Loucy (cell line): ENCODE measurements around the gene SHD.
"Not testable (repeated sequence)": the region's sequence is repeated elsewhere in the genome, so short reads cannot be mapped to it uniquely, and the experiment has no call there.

Source experiments
- H2AFZ ChIP-seq: fragments of 200-600 bp; sonication (generic); 2 replicates; pipeline ENCODE4 v1.6.0; 2016; ENCODE audit warnings: antibody characterized with exemption, mild to moderate bottlenecking, low read length, moderate library complexity
- H3F3A ChIP-seq: fragments of 200-600 bp; 2 replicates; pipeline ENCODE4 v1.6.0; 2016; ENCODE audit warnings: antibody characterized with exemption, low read depth, mild to moderate bottlenecking
- H3K27me3 ChIP-seq: fragments of 200-600 bp; sonication (generic); 2 replicates; pipeline ENCODE4 v1.6.1; 2014; ENCODE audit warnings: low read length, mild to moderate bottlenecking; ENCODE audit not compliant: insufficient read depth, poor library complexity, severe bottlenecking
- H3K36me3 ChIP-seq: fragments of 200-600 bp; sonication (generic); 2 replicates; pipeline ENCODE4 v1.6.1; 2016; ENCODE audit warnings: low read length; ENCODE audit not compliant: insufficient read depth
- H3K4me1 ChIP-seq: fragments of 200-600 bp; sonication (generic); 2 replicates; pipeline ENCODE4 v1.5.1; 2014; ENCODE audit warnings: low read length, mild to moderate bottlenecking; ENCODE audit not compliant: insufficient read depth, poor library complexity, severe bottlenecking
- H3K4me2 ChIP-seq: fragments of 200-600 bp; sonication (generic); 2 replicates; pipeline ENCODE4 v1.6.0; 2014; ENCODE audit warnings: antibody characterized with exemption, low read length, low read depth, mild to moderate bottlenecking; ENCODE audit not compliant: poor library complexity, severe bottlenecking
- H3K4me3 ChIP-seq: fragments of 200-600 bp; sonication (generic); 2 replicates; pipeline ENCODE4 v1.5.1; 2014; ENCODE audit warnings: low read length, mild to moderate bottlenecking, mixed read lengths; ENCODE audit not compliant: poor library complexity, severe bottlenecking
- H3K79me2 ChIP-seq: fragments of 200-600 bp; sonication (generic); 2 replicates; pipeline ENCODE4 v1.6.1; 2014; ENCODE audit warnings: low read length; ENCODE audit not compliant: insufficient read depth
- H3K9ac ChIP-seq: fragments of 200-600 bp; sonication (generic); 2 replicates; pipeline ENCODE4 v1.6.0; 2014; ENCODE audit warnings: mild to moderate bottlenecking, low read depth, low read length, moderate library complexity; ENCODE audit not compliant: poor library complexity, severe bottlenecking
- H3K9me2 ChIP-seq: fragments of 200-600 bp; sonication (generic); replicated peaks from 2 replicates; pipeline ENCODE4 v1.6.1; 2016; ENCODE audit warnings: low read depth, low read length, mixed read lengths
- H3K9me3 ChIP-seq: fragments of 200-600 bp; sonication (generic); 2 replicates; pipeline ENCODE4 v1.6.1; 2014; ENCODE audit warnings: mild to moderate bottlenecking, antibody characterized with exemption, low read length, low read depth; ENCODE audit not compliant: insufficient read depth
- H4K20me1 ChIP-seq: fragments of 200-600 bp; sonication (generic); 2 replicates; pipeline ENCODE4 v1.6.0; 2014; ENCODE audit warnings: antibody characterized with exemption, low read length, mild to moderate bottlenecking; ENCODE audit not compliant: insufficient read depth, poor library complexity, severe bottlenecking
- CTCF ChIP-seq: fragments of 200-600 bp; sonication (generic); conservative IDR thresholded peaks from 2 replicates; pipeline ENCODE4 v1.5.1; 2014; ENCODE audit warnings: mild to moderate bottlenecking, antibody characterized with exemption, low read length
- EZH2phosphoT487 ChIP-seq: fragments of 200-600 bp; IDR thresholded peaks from 2 replicates; pipeline ENCODE4 v1.6.1; 2018; ENCODE audit warnings: antibody characterized with exemption, mild to moderate bottlenecking, moderate library complexity, borderline replicate concordance

The SHD gene

GRCh38 chr19:4234862-4235201 is 44.2 kb upstream of the SHD start:
- no peaks in the 10 kb centered on the region for H4K20me1 ChIP-seq

GRCh38 chr19:4237510-4237909 is 41.6 kb upstream of the SHD start:
- not testable (repeated sequence) for H3K9me2 ChIP-seq, H3K36me3 ChIP-seq, H4K20me1 ChIP-seq, H3K4me1 ChIP-seq, H3F3A ChIP-seq, H3K9me3 ChIP-seq, H3K9ac ChIP-seq, H3K27me3 ChIP-seq, H2AFZ ChIP-seq, H3K79me2 ChIP-seq, H3K4me3 ChIP-seq, H3K4me2 ChIP-seq

More at GRCh38 chr19:4234862-4235201, 44.2 kb upstream of the SHD start:
- Histone ChIP-seq H3F3A (no peaks in the 10 kb centered on the region), H3K9me3 (no peaks in the 10 kb centered on the region), H3K9ac (no peak overlapping the region), H3K36me3 (no peaks in the 10 kb centered on the region), H3K27me3 (no peaks in the 10 kb centered on the region), H2AFZ (no peak overlapping the region), H3K4me3 (no peak overlapping the region), H3K79me2 (no peaks in the 10 kb centered on the region), H3K4me1 (no peaks in the 10 kb centered on the region), H3K4me2 (no peak overlapping the region), H3K9me2 (no peaks in the 10 kb centered on the region)
- TF ChIP-seq CTCF (no peak), EZH2phosphoT487 (no peak)

GRCh38 chr19:4238831-4239230 is 40.2 kb upstream of the SHD start:
- H3F3A ChIP-seq, result no peaks in the 10 kb centered on the region
- H3K9me2 ChIP-seq, result no peaks in the 10 kb centered on the region

More at GRCh38 chr19:4238831-4239230, 40.2 kb upstream of the SHD start:
- Histone ChIP-seq H3K4me1 (no peaks in the 10 kb centered on the region), H3K9me3 (0 out of 2 replicates have a peak, but pooled peaks cover 2% of the 10 kb centered on the region), H3K4me3 (no peak overlapping the region), H4K20me1 (no peaks in the 10 kb centered on the region), H2AFZ (no peak overlapping the region), H3K36me3 (no peaks in the 10 kb centered on the region), H3K79me2 (no peaks in the 10 kb centered on the region), H3K27me3 (no peaks in the 10 kb centered on the region), H3K9ac (no peak overlapping the region), H3K4me2 (no peak overlapping the region)
- TF ChIP-seq CTCF, result no peak
